ENCODE data around the gene VSIG8. TPM values are rescaled to one million over a fixed set of nuclear protein-coding genes. Genes with fewer than 3 reads are reported as not detected.

Gene VSIG8
- total RNA-seq, 2 donors from 2014 or later = not detected

- peaks cover 41% of the 10 kb centered on the region for H3K27me3 Mint-ChIP-seq (ENCODE audit: insufficient read depth)
- no peak overlapping the region for H3K27ac Mint-ChIP-seq
- DNase-seq = no peak
- peaks cover 7% of the 10 kb centered on the region for H3K4me1 ChIP-seq (ENCODE audit: control insufficient read depth, insufficient read depth, low read length)
- WGBS, 2 experiments (ENCODE audit: insufficient coverage in 1 of 2, insufficient read length in 1 of 2) = 76 to 83% methylated on average over 1 to 5 of the region's 5 CpGs
- TF ChIP-seq CTCF (conservative IDR thresholded peaks at IDR 0.05) = no peak
- H3K9me3 Mint-ChIP-seq = no peaks in the 10 kb centered on the region
- no peak overlapping the region for H3K4me3 ChIP-seq (ENCODE audit: low read length)
- no peaks in the 10 kb centered on the region for H3K9me3 ChIP-seq (ENCODE audit: control insufficient read depth, low read length)
- H3K27ac ChIP-seq (ENCODE audit: low read depth, low read length) = no peak overlapping the region
- no peaks in the 10 kb centered on the region for H3K36me3 Mint-ChIP-seq (ENCODE audit: low read depth)
- no peak overlapping the region for H3K9ac ChIP-seq (ENCODE audit: extremely low read depth, low read length, poor library complexity, severe bottlenecking)
- H3K27me3 ChIP-seq (ENCODE audit: control insufficient read depth, insufficient read depth, low read length, poor library complexity, severe bottlenecking) = peaks cover 14% of the 10 kb centered on the region
- H3K4me1 Mint-ChIP-seq = peaks cover 2% of the 10 kb centered on the region
- no peaks in the 10 kb centered on the region for H3K36me3 ChIP-seq (ENCODE audit: control insufficient read depth, insufficient read depth, low read length)
- H3K4me3 Mint-ChIP-seq = no peak overlapping the region
Measured at GRCh38 chr1:159862031-159862430, 426 bp downstream of the VSIG8 start.

- Histone ChIP-seq H3K4me3 (ENCODE audit: low read length) (no peak overlapping the region), H3K4me1 (ENCODE audit: control insufficient read depth, insufficient read depth, low read length) (peaks cover 2% of the 10 kb centered on the region), H3K36me3 (ENCODE audit: control insufficient read depth, insufficient read depth, low read length) (no peaks in the 10 kb centered on the region), H3K27ac (ENCODE audit: low read depth, low read length) (no peak overlapping the region), H3K27me3 (ENCODE audit: control insufficient read depth, insufficient read depth, low read length, poor library complexity, severe bottlenecking) (peaks cover 22% of the 10 kb centered on the region), H3K9ac (ENCODE audit: extremely low read depth, low read length, poor library complexity, severe bottlenecking) (no peak overlapping the region), H3K9me3 (ENCODE audit: control insufficient read depth, low read length) (no peaks in the 10 kb centered on the region)
- no peak for TF ChIP-seq CTCF (conservative IDR thresholded peaks at IDR 0.05)
- 33 to 82% methylated on average over 1 to 8 of the region's 8 CpGs for WGBS, 2 experiments (ENCODE audit: insufficient coverage in 1 of 2, insufficient read length in 1 of 2)
- Mint-ChIP-seq H3K27ac (no peak overlapping the region), H3K36me3 (ENCODE audit: low read depth) (no peaks in the 10 kb centered on the region), H3K4me3 (no peak overlapping the region), H3K4me1 (no peaks in the 10 kb centered on the region), H3K9me3 (no peaks in the 10 kb centered on the region), H3K27me3 (ENCODE audit: insufficient read depth) (peaks cover 49% of the 10 kb centered on the region)
- DNase-seq = no peak
Measured at GRCh38 chr1:159861218-159861617, 1.2 kb downstream of the VSIG8 start.

GRCh38 chr1:159860456-159860855 lies 2.0 kb downstream of the VSIG8 start:
- no peaks in the 10 kb centered on the region for H3K9me3 Mint-ChIP-seq
- no peaks in the 10 kb centered on the region for H3K36me3 Mint-ChIP-seq (ENCODE audit: low read depth)
- Histone ChIP-seq H3K4me3 (ENCODE audit: low read length) (no peak overlapping the region), H3K36me3 (ENCODE audit: control insufficient read depth, insufficient read depth, low read length) (no peaks in the 10 kb centered on the region), H3K27me3 (ENCODE audit: control insufficient read depth, insufficient read depth, low read length, poor library complexity, severe bottlenecking) (peaks cover 30% of the 10 kb centered on the region), H3K9ac (ENCODE audit: extremely low read depth, low read length, poor library complexity, severe bottlenecking) (no peak overlapping the region), H3K4me1 (ENCODE audit: control insufficient read depth, insufficient read depth, low read length) (no peaks in the 10 kb centered on the region), H3K9me3 (ENCODE audit: control insufficient read depth, low read length) (no peaks in the 10 kb centered on the region), H3K27ac (ENCODE audit: low read depth, low read length) (no peak overlapping the region)
- no peak overlapping the region for H3K4me3 Mint-ChIP-seq
- no peak for TF ChIP-seq CTCF (conservative IDR thresholded peaks at IDR 0.05)
- H3K27ac Mint-ChIP-seq = no peak overlapping the region
- no peak for DNase-seq
- peaks cover 55% of the 10 kb centered on the region for H3K27me3 Mint-ChIP-seq (ENCODE audit: insufficient read depth)
- no peaks in the 10 kb centered on the region for H3K4me1 Mint-ChIP-seq
- 89 to 100% methylated on average over 1 to 3 of the region's 3 CpGs for WGBS, 2 experiments (ENCODE audit: insufficient coverage in 1 of 2, insufficient read length in 1 of 2)
